ENCODE results near the gene RFFL. TPM values are rescaled to one million over a fixed set of nuclear protein-coding genes. Genes with fewer than 3 reads are reported as not detected.

RFFL gene
- total RNA-seq, 1 donor from 2014 or later: 19.9 TPM

DNA sequence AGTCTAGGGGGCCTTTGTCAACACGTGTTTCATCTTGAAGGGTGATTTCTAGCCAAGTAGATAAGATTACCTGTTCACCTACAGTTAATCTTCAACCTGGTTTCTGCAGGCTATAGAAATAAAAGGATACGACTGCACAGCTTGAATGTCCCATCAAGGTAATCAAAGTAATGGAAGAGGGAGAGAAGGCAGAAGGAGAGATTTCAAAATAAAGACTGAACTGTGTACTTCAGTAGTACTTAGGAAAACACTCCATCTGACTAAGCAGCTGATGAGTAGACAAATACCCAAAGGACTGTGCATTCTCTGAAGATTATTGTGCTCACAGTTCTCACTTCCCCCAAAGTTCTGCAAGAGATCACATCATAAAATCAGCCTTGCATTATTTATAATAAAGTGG, 5.8 kb upstream of the RFFL start:
- no peaks in the 10 kb centered on the region for H3K9me3 Mint-ChIP-seq
- H3K4me3 Mint-ChIP-seq: no peak overlapping the region
- peak overlapping the region; percentile 1 for H3K27ac Mint-ChIP-seq
- peaks cover 26% of the 10 kb centered on the region for H3K4me1 Mint-ChIP-seq (ENCODE audit: unreplicated experiment)
- no peaks in the 10 kb centered on the region for H3K27me3 Mint-ChIP-seq
- H3K36me3 Mint-ChIP-seq: no peaks in the 10 kb centered on the region
- no peak for DNase-seq (ENCODE audit: extremely low spot score, unreplicated experiment)
- TF ChIP-seq, protein P1, sequence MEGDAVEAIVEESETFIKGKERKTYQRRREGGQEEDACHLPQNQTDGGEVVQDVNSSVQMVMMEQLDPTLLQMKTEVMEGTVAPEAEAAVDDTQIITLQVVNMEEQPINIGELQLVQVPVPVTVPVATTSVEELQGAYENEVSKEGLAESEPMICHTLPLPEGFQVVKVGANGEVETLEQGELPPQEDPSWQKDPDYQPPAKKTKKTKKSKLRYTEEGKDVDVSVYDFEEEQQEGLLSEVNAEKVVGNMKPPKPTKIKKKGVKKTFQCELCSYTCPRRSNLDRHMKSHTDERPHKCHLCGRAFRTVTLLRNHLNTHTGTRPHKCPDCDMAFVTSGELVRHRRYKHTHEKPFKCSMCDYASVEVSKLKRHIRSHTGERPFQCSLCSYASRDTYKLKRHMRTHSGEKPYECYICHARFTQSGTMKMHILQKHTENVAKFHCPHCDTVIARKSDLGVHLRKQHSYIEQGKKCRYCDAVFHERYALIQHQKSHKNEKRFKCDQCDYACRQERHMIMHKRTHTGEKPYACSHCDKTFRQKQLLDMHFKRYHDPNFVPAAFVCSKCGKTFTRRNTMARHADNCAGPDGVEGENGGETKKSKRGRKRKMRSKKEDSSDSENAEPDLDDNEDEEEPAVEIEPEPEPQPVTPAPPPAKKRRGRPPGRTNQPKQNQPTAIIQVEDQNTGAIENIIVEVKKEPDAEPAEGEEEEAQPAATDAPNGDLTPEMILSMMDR (conservative IDR thresholded peaks at IDR 0.05): no peak

DNA sequence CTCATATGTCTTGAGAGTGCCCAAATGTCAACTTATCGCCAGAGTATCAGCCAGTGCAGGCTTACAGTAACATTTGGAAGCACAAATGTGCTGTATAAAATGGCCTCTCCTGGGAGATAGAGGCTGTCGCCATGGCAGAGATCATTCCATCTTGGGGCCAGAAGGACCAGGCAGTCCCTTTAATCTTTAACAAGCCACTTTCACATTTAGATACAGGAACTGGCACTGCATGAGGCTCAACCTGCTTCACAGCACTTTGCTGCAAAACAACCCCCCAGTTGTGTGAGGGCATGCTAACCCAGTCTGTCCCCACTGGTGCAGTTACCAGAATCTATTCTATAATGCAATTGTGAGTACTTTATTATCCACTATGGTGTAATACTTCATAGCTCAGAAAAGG, 4.7 kb upstream of the RFFL start:
- H3K36me3 Mint-ChIP-seq: no peaks in the 10 kb centered on the region
- TF ChIP-seq, protein P1 (conservative IDR thresholded peaks at IDR 0.05): no peak
- no peak overlapping the region for H3K4me3 Mint-ChIP-seq
- no peaks in the 10 kb centered on the region for H3K9me3 Mint-ChIP-seq
- H3K4me1 Mint-ChIP-seq (ENCODE audit: unreplicated experiment): peaks cover 31% of the 10 kb centered on the region
- H3K27ac Mint-ChIP-seq: peak overlapping the region; percentile 61
- no peak for DNase-seq (ENCODE audit: extremely low spot score, unreplicated experiment)
- no peaks in the 10 kb centered on the region for H3K27me3 Mint-ChIP-seq

DNA sequence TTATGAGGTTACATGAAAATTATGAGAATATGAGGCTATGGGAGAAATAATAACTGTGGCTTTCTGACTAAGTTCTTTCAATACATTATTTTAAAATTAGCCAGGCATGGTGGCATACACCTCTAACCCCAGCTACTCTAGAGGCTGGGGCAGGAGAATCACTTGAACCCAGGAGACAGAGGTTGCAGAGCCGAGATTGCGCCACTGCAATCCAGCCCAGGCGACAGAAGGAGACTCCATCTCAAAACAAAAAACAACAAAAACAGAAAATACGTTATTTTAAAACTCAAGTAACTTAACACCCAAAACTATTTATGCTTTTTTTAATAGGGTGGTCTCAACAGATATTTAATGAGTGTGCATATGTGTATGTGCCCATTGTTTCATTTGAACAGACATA, 2.4 kb upstream of the RFFL start:
- no peaks in the 10 kb centered on the region for H3K27me3 Mint-ChIP-seq
- no peaks in the 10 kb centered on the region for H3K36me3 Mint-ChIP-seq
- DNase-seq (ENCODE audit: extremely low spot score, unreplicated experiment): no peak
- no peak overlapping the region for H3K27ac Mint-ChIP-seq
- TF ChIP-seq, protein P1 (conservative IDR thresholded peaks at IDR 0.05): no peak
- peaks cover 31% of the 10 kb centered on the region for H3K4me1 Mint-ChIP-seq (ENCODE audit: unreplicated experiment)
- H3K9me3 Mint-ChIP-seq: no peaks in the 10 kb centered on the region
- H3K4me3 Mint-ChIP-seq: no peak overlapping the region

DNA sequence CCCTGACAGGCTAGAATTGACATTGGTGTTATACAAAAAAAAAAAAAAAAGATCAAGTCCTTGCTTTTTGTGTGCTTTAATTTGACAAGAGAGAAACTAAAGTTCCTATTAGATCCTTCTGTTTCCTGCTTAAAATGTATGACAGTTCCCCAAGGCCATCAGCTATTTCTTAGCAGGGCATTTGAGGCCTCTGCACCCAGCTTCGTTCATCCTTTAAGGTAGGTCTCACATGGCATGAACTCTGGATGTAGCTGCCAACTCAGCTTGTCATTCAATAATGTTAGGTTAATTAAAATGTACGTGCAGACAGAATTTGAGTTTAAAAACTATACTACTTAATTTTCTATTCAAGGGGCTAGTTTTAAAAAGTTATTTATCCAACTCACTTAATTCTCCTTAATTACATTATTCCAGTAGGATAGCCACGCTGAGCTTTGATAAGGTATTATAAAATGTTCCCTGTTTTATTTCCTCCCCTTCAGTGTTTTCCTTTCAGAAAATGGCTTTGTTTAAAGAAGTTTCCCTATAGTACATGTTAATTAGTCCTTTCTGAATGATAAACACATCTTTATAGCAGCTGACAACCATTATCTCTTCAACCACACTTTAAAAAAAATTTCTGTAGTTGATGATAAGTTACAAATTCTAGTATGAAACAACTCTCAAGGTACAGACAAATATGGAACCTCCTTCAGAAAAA, 1.2 kb upstream of the RFFL start:
- Mint-ChIP-seq H3K9me3 (no peaks in the 10 kb centered on the region), H3K27me3 (no peaks in the 10 kb centered on the region), H3K4me3 (no peak overlapping the region), H3K36me3 (no peaks in the 10 kb centered on the region), H3K4me1 (ENCODE audit: unreplicated experiment) (peaks cover 27% of the 10 kb centered on the region), H3K27ac (peak overlapping the region; percentile 99)
- DNase-seq (ENCODE audit: extremely low spot score, unreplicated experiment): no peak
- TF ChIP-seq, protein P1 (conservative IDR thresholded peaks at IDR 0.05): no peak

DNA sequence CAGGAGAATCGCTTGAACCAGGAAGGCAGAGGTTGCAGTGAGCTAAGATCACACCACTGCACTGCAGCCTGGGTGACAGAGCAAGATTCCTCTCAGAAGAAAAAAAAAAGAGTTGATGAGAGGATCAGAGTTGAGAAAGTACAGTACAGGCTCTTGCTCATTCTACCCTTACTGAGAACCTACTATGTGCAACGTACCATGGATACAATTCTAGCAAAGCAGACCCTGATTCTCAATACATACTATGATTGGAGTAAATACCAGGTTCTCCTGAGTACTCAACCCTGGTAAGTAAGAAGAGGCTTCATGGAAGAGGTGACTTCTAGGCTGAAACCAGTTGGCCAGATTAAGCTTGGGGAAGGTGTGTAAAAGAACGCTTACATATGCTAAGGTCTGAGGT, 1.2 kb downstream of the RFFL start:
- Mint-ChIP-seq H3K9me3 (no peaks in the 10 kb centered on the region), H3K4me1 (ENCODE audit: unreplicated experiment) (peaks cover 13% of the 10 kb centered on the region), H3K27me3 (no peaks in the 10 kb centered on the region), H3K27ac (peak overlapping the region; percentile 99), H3K36me3 (peaks cover 5% of the 10 kb centered on the region), H3K4me3 (peak overlapping the region; percentile 7)
- TF ChIP-seq, protein P1 (conservative IDR thresholded peaks at IDR 0.05): no peak
- no peak for DNase-seq (ENCODE audit: extremely low spot score, unreplicated experiment)
